ENCODE measurements around the gene CRYBB1. TPM values are rescaled to one million over a fixed set of nuclear protein-coding genes. Genes with fewer than 3 reads are reported as not detected.

Gene CRYBB1
- total RNA-seq, 1 experiment from 2014 or later, result not detected

DNA sequence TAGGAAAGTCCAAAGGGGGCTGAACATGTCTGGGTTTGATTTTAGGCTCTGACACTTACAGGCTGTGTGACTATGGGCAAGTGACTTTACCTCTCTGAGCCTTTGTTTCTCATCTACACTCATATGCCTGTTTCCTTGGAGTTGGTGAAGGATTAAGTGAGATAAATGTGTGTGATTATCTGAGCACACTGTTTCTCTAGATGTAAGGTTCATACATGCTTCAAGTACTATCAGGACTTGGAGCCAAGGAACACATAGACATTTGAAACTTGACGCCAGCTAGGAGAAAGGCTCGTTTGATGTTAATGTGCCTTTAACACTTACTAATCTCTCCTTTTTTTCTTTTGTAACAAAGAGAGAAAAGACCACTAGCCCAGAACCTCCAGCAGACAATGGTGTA is 9.7 kb downstream of the CRYBB1 start:
- no peak for DNase-seq (ENCODE audit: low read depth)

GRCh38 chr22:26606611-26607010 is 11.2 kb downstream of the CRYBB1 start:
- DNase-seq (ENCODE audit: low read depth), result peak; percentile 92

GRCh38 chr22:26604368-26604767 is 13.5 kb downstream of the CRYBB1 start:
- DNase-seq (ENCODE audit: low read depth), result no peak

DNA sequence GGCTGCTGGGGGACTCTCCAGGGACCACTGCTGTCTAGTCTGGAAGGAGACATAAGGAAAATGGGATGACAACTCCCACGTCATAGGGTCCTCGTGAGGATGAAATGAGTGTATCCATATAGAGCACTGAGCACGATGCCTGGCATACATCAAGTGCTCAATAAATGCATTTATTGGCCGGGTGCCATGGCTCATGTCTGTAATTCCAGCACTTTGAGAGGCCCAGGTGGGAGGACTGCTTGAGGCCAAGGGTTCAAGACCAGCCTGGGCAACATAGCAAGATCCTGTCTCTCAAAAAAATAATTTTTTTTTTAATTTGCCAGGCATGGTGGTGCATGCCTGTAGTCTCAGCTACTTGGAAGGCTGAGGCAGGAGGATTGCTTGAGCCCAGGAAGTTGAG is 15.7 kb downstream of the CRYBB1 start:
- DNase-seq (ENCODE audit: low read depth), result no peak

DNA sequence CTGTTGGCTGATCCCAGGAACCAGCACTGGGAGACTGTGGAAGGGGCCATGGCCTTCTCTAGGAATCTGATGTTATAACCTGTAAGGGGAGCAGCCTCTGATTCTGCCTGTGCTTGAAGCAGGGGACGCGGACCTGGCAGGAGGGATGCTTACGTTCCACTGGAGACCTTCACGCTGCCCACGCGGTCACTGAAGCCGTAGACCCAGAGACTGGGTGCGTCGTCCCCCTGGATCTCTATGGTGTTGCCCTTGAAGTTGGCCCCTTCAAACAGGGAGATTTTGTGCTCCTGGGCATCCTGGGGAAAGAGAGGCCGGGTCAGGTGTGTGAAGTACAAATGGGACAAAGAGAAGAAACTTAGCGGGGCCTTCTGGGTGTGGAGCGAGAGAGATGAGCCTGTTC is 16.1 kb downstream of the CRYBB1 start:
- no peak for DNase-seq (ENCODE audit: low read depth)

DNA sequence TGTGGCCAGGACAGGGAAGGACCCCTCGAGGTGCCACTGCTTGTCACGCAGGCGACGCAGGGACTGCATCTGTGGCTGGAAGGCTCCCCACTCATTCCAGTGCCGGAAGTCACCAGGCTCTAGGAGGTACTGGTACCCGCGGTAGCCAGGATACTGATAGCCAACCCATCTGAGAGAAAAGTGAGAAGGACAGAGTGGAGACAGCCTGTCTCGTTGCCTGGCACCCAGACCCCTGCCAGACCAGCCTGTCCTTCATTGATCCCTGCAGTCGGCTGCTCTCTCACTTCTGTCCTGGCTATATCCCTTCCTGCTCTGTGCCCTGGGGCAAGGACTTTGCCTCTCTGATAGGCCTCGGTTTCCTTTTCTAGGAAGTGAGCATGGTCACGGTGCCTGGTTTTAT is 18.3 kb downstream of the CRYBB1 start:
- no peak for DNase-seq (ENCODE audit: low read depth)

- DNase-seq (ENCODE audit: low read depth), result no peak
These were observed 20.3 kb downstream of the CRYBB1 start for GRCh38 chr22:26597480-26597879.

DNA sequence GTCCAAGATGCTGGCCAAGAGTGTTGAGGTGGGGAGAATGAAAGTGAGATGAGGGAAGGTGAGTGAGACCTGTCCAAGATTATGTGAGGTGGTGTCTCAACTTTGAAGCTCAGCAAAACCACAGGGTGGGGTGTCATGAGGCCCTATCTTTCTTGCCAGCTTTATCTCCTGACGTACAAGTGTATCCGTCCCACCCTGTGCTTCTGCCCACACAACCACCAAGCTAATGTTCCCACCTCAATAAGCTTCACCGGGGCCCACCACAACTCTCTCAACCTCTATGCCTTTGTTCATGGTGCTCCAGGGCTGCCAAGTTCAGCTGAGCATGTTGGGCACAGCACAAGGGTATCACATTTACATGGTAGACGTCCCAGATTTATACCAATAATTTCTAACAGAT is 20.8 kb downstream of the CRYBB1 start:
- DNase-seq (ENCODE audit: low read depth), result no peak

DNA sequence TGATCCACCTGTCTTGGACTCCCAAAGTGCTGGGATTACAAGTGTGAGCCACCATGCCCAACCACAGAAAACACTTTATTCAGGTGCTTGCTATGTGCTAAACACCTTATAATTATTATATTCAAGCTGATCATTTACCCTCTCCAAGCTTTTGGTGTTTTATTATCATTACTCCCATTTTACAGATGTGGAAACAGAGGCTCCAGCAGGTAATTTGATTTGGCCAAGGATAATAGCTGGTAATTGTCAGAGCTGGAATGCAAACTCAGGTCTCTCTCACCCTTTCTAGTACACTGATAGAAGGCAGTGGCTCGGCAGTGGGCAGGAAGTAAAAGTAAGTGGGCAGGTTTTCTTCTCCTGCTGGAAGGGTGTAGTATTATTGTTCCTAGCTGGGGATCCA is 24.1 kb downstream of the CRYBB1 start:
- DNase-seq (ENCODE audit: low read depth), result no peak

- DNase-seq (ENCODE audit: low read depth), result no peak
These were observed 25.4 kb downstream of the CRYBB1 start for GRCh38 chr22:26592421-26592891.

- peak; percentile 69 for DNase-seq (ENCODE audit: low read depth)
These were observed 27.7 kb downstream of the CRYBB1 start, which contains the start of gene TPST2 for GRCh38 chr22:26589845-26590736. TPST2 (minus strand) TSS chr22:26590132; CDS start chr22:26541630, 48,502 bp downstream.

GRCh38 chr22:26589367-26589844 is 28.4 kb downstream of the CRYBB1 start:
- no peak for DNase-seq (ENCODE audit: low read depth)

GRCh38 chr22:26588729-26589366 is 29.0 kb downstream of the CRYBB1 start:
- DNase-seq (ENCODE audit: low read depth), result no peak

- no peak for DNase-seq (ENCODE audit: low read depth)
These were observed 29.7 kb downstream of the CRYBB1 start for GRCh38 chr22:26587991-26588613.

GRCh38 chr22:26586556-26587325 is 31.1 kb downstream of the CRYBB1 start:
- DNase-seq (ENCODE audit: low read depth), result no peak

DNA sequence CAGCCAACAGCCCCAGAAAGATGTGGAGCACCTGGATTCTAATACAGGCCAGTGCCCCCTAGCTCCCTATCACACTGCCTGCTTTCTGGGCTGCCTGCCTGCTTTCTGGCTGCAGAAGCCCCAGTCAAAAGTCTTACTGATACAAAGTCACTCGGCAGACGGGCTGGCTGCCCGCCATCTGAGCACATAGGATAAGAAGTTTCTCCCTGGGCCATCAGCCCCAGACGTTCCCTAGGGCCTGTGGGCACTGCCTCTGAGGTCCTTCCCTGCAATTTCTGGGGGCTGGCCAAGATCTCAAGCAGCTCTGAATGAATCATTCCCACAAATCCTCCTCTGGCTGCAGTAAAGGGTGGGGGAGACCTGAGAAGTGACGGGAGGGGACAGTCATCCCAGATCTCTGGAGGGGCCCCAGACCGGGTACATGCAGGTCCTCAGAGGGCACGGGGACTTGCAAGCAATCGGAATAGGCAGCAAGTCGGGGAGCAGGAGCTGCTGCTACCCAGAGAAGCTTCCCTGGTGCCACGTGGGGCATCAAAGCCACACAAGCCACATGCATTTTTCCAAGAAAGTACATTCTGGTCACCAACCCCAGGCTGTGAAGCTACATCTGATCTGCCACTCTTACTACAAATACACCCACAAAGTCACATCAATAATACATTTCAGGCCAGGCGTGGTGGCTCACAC is 32.6 kb downstream of the CRYBB1 start:
- peak; percentile 85 for DNase-seq (ENCODE audit: low read depth)

DNA sequence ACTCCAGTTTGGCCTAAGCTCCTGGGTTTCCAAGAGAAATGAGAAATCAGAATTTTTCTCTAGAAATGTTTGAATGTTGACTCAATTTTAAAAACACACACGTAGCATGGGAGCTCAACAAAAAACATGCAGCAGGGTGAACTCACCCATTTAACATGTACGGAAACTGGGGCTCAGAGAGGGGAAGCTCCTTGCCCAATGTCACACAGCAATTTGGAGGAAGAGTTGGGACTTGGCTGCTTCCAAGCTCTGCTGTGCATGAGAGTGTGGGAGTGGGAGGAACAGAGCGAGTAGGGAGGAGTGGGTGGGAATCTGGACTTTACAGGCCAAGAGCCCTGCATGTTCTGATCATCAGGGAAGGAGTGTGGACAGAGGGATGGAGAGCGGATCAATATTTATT is 33.8 kb downstream of the CRYBB1 start:
- DNase-seq (ENCODE audit: low read depth), result no peak

DNA sequence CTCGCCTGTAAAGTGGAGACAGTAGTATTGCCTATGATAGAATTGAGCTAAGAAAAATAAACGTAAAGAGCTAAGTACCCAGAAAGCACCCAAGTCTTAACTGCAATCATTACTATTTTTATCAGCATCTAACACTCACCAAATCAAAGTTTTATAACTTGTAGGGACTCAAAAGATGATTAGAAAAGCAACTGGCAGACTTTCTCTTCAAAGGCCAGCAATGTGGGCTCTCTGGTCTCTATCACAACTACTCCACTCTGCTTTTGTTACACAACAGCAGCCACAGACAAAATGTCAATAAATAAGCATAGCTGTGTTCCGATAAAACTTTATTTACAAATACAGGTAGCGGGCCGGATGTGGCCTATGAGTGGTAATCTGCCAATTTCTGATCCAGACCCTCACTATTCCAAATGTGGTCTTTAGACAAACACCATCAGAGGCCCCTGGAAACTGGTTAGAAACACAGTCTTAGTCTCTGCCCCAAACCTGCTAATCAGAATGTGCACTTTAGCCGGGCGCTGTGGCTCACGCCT is 36.1 kb downstream of the CRYBB1 start:
- no peak for DNase-seq (ENCODE audit: low read depth)

GRCh38 chr22:26581026-26581425 is 36.8 kb downstream of the CRYBB1 start:
- DNase-seq (ENCODE audit: low read depth), result no peak

DNA sequence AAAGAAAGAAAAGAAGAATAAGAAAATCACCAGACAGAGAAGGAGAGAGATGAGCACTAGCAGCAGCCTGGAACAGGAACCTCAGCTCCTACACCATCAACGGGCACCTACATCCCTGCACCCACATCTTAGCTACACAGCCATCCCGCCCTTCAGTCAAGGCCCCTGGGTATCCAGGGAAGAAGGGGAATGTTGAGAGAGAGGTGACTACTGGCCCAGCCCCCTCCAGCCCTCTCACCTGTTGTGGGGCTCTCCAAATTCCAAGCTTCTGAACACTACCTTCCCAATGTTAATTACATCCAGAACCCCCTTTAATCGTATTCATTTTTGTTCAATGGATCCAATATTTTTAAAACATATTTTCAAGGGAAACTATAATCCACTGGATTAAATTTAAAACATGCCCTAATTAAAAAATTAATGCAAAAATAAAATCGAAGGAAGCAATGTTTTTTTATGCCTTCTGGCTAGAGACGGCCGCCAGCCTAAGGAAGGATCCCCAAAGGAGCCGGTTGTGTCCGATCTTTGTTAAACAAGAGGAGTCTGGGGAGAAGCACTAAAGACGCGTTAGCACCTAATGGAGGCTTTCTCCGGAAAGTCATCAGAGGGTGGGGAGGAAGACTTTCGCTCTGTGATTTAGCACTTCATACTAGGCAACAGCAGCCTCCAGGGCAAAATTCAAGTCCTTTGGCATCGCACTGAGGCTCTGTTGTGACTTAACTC is 37.4 kb downstream of the CRYBB1 start:
- no peak for DNase-seq (ENCODE audit: low read depth)

All from LHCN-M2 (cell line).